ENCODE data around the gene CBY3. TPM values are rescaled to one million over a fixed set of nuclear protein-coding genes. Genes with fewer than 3 reads are reported as not detected.

Gene CBY3
- polyA plus RNA-seq, 1 donor (not counting 4 experiments of a cell fraction or from before 2014, with no cell fraction given): not detected

Small RNA genes within 50 kb of the gene (small RNA-seq; reads per million reads assigned to genes)
- gene RF00017 (ENCODE audit: insufficient read length in 3 of 3, low read depth in 3 of 3, low replicate concordance in 1 of 3): 0 reads per million in 3 experiments

Other genes with a start within 250 kb of the CBY3 start
- gene RUFY1, start 130.5 kb downstream of the CBY3 start, polyA plus RNA-seq: 21.4 to 25.2 TPM (median 21.9 TPM) in 3 replicates
- 201 to 431 TPM (median 222 TPM) in 3 replicates for gene HNRNPH1, start 57.4 kb downstream of the CBY3 start, polyA plus RNA-seq
- gene CANX, start 17.9 kb upstream of the CBY3 start, polyA plus RNA-seq: 338 to 720 TPM (median 579 TPM) in 3 replicates
- gene MAML1, start 51.8 kb upstream of the CBY3 start, polyA plus RNA-seq: 3.2 to 6.0 TPM (median 4.9 TPM) in 3 replicates
- 0.30 TPM in 1 of 3 replicates, not detected in the others for gene LTC4S, start 113.0 kb upstream of the CBY3 start, polyA plus RNA-seq
- 69.8 to 173 TPM (median 89.1 TPM) in 3 replicates for gene MGAT4B, start 125.8 kb upstream of the CBY3 start, polyA plus RNA-seq
- gene SQSTM1, start 139.9 kb upstream of the CBY3 start, polyA plus RNA-seq: 75.7 to 170 TPM (median 116 TPM) in 3 replicates
- 12.3 to 19.9 TPM (median 14.9 TPM) in 3 replicates for gene MRNIP, start 177.8 kb upstream of the CBY3 start, polyA plus RNA-seq
- 51.4 to 69.2 TPM (median 61.0 TPM) in 3 replicates for gene TBC1D9B, start 226.9 kb upstream of the CBY3 start, polyA plus RNA-seq